Measurements from ENCODE around the gene ZBTB4. TPM values are rescaled to one million over a fixed set of nuclear protein-coding genes. Genes with fewer than 3 reads are reported as not detected.

ZBTB4 gene
- total RNA-seq, 1 experiment from 2014 or later, result 14.4 TPM

DNA sequence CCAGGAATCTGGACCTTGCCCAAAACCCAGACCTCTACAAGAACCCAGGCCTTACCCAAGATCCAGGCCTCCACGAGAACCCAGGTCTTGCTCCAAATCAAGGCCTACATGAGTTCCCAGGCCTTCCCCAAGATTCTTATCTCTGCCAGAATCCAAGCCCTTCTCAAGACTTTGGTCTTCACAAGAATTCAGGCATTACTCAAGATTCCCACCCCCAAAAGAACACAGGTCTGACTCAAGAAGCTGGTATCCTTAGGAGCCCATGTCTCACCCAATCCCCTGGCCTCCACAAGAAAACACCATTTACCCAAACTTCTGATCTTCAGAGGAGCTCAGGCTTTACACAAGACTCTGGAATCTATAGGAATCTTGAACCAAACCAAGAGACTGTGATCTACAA, 48.2 kb downstream of the ZBTB4 start:
- TF ChIP-seq, protein P1, sequence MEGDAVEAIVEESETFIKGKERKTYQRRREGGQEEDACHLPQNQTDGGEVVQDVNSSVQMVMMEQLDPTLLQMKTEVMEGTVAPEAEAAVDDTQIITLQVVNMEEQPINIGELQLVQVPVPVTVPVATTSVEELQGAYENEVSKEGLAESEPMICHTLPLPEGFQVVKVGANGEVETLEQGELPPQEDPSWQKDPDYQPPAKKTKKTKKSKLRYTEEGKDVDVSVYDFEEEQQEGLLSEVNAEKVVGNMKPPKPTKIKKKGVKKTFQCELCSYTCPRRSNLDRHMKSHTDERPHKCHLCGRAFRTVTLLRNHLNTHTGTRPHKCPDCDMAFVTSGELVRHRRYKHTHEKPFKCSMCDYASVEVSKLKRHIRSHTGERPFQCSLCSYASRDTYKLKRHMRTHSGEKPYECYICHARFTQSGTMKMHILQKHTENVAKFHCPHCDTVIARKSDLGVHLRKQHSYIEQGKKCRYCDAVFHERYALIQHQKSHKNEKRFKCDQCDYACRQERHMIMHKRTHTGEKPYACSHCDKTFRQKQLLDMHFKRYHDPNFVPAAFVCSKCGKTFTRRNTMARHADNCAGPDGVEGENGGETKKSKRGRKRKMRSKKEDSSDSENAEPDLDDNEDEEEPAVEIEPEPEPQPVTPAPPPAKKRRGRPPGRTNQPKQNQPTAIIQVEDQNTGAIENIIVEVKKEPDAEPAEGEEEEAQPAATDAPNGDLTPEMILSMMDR (conservative IDR thresholded peaks at IDR 0.05), result no peak
- H3K79me2 ChIP-seq (ENCODE audit: insufficient read depth, low read length), result no peaks in the 10 kb centered on the region

More for the DNA sequence above, 48.2 kb downstream of the ZBTB4 start:
- Histone ChIP-seq H2BK12ac (ENCODE audit: insufficient read length, low read depth, low read length) (no peak overlapping the region), H3K18ac (ENCODE audit: insufficient read length, low read depth, low read length) (no peak overlapping the region), H2BK120ac (ENCODE audit: low read depth, low read length, poor library complexity, severe bottlenecking) (no peak overlapping the region), H4K91ac (ENCODE audit: insufficient read length, low read depth, low read length) (no peak overlapping the region), H3K27ac (ENCODE audit: insufficient read length, low read depth, low read length) (no peak overlapping the region), H3K9me3 (ENCODE audit: control insufficient read depth, low read depth, low read length) (no peaks in the 10 kb centered on the region), H4K20me1 (ENCODE audit: control insufficient read depth, insufficient read depth, insufficient read length) (no peaks in the 10 kb centered on the region), H3K4ac (ENCODE audit: low read depth, low read length) (no peak overlapping the region), H3K27me3 (ENCODE audit: insufficient read depth, low read length) (no peaks in the 10 kb centered on the region; the same call in 1 of the 2 replicates), H2BK20ac (ENCODE audit: low read depth, low read length, poor library complexity, severe bottlenecking) (no peak overlapping the region), H3T11ph (ENCODE audit: low read length) (no peak overlapping the region), H3K4me2 (ENCODE audit: insufficient read depth, insufficient read length, low read length) (no peak overlapping the region), H3K4me1 (ENCODE audit: insufficient read depth, low read length) (no peaks in the 10 kb centered on the region), H2BK15ac (ENCODE audit: low read depth, low read length) (no peak overlapping the region), H2BK5ac (ENCODE audit: insufficient read length, low read length) (no peak overlapping the region), H3K23ac (ENCODE audit: insufficient read length, low read depth, low read length) (no peak overlapping the region), H3K79me1 (ENCODE audit: insufficient read depth, low read depth, low read length, poor library complexity, severe bottlenecking) (no peaks in the 10 kb centered on the region), H2AK5ac (ENCODE audit: insufficient read length, low read length) (no peak overlapping the region), H3K56ac (ENCODE audit: insufficient read length, low read depth, low read length) (no peak overlapping the region), H3K23me2 (ENCODE audit: insufficient read length, low read depth, low read length, poor library complexity, severe bottlenecking) (peaks cover 6% of the 10 kb centered on the region), H3K9ac (ENCODE audit: extremely low read depth, insufficient read length, low read length) (no peak overlapping the region), H2AFZ (ENCODE audit: low read length) (no peak overlapping the region), H4K8ac (replicated peaks; ENCODE audit: insufficient read length, low read depth, low read length) (no peak overlapping the region), H3K14ac (ENCODE audit: insufficient read depth, low read length) (no peak overlapping the region), H4K5ac (ENCODE audit: insufficient read length, low read depth, low read length) (no peak overlapping the region)
- Mint-ChIP-seq H3K4me1 (peaks cover 3% of the 10 kb centered on the region in 2 experiments; a peak in 3 of 4 replicates), H3K36me3 (ENCODE audit: insufficient read depth in 1 of 3, low read depth in 3 of 3) (no peaks in the 10 kb centered on the region), H3K4me3 (no peak overlapping the region), H3K9me3 (no peaks in the 10 kb centered on the region; a peak in 1 of 5 replicates), H3K27ac (no peak overlapping the region), H3K27me3 (ENCODE audit: low read depth) (peaks cover 17% of the 10 kb centered on the region)
- DNase-seq, result no peak
- WGBS (ENCODE audit: extremely low coverage, insufficient read length, low lambda C conversion rate), result no CpG with 5 or more reads among the region's 1 CpG
